ENCODE results near the gene CPNE2. TPM values are rescaled to one million over a fixed set of nuclear protein-coding genes. Genes with fewer than 3 reads are reported as not detected.

The CPNE2 gene
- total RNA-seq, 4 donors from 2014 or later: 41.6 to 154 (median 84.2) TPM

DNA sequence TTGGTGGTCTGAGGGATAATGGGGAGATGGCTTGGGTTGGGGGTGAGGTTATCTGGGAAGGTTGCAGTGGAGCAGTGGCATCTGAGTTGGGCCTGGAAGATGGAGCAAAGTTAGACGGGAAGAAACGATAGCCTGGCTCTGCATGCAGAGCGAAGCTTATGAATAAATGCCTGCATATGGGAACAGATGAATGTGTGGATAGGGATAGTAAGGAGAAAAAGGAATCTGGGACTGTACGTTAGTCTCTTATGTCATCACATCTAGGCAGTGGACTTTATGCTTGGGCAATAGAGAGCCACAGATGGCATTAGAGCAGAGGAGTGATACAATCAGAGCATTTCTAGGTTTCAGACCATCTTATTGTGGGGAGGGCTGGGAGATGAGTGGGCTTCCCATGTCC lies 33.0 kb downstream of the CPNE2 start:
- no peak for DNase-seq
- H3K4me1 ChIP-seq: peaks cover 0 to 4% (median under 1%) of the 10 kb centered on the region in 4 donors
- intact Hi-C loops (cut with DNase I; ENCODE audit: low total_unique reads) (no loop called here), in situ Hi-C loops (cut with MboI; ENCODE audit: low pct_ligation_motif_present in 1 of 4, low pct_unique_long_range_greater_than_20kb in 1 of 4, low sequenced_read_pairs in 3 of 4) (no loop called here)
- TF ChIP-seq POLR2AphosphoS5 (IDR thresholded peaks at IDR 0.05) (no peak), EP300 (IDR thresholded peaks at IDR 0.05; ENCODE audit: low read depth) (no peak), POLR2A (IDR thresholded peaks at IDR 0.05) (no peak)
- TF ChIP-seq, protein P1, sequence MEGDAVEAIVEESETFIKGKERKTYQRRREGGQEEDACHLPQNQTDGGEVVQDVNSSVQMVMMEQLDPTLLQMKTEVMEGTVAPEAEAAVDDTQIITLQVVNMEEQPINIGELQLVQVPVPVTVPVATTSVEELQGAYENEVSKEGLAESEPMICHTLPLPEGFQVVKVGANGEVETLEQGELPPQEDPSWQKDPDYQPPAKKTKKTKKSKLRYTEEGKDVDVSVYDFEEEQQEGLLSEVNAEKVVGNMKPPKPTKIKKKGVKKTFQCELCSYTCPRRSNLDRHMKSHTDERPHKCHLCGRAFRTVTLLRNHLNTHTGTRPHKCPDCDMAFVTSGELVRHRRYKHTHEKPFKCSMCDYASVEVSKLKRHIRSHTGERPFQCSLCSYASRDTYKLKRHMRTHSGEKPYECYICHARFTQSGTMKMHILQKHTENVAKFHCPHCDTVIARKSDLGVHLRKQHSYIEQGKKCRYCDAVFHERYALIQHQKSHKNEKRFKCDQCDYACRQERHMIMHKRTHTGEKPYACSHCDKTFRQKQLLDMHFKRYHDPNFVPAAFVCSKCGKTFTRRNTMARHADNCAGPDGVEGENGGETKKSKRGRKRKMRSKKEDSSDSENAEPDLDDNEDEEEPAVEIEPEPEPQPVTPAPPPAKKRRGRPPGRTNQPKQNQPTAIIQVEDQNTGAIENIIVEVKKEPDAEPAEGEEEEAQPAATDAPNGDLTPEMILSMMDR (IDR thresholded peaks at IDR 0.05): no peak
- no peaks in the 10 kb centered on the region for H3K9me3 ChIP-seq
- no peaks in the 10 kb centered on the region for H3K36me3 ChIP-seq
- H3K27ac ChIP-seq: no peak overlapping the region
- H3K4me3 ChIP-seq: no peak overlapping the region
- no peaks in the 10 kb centered on the region for H3K27me3 ChIP-seq
- WGBS, 2 donors (ENCODE audit: low coverage in 1 of 2): 100% methylated on average over 4 of the region's 4 CpGs

DNA sequence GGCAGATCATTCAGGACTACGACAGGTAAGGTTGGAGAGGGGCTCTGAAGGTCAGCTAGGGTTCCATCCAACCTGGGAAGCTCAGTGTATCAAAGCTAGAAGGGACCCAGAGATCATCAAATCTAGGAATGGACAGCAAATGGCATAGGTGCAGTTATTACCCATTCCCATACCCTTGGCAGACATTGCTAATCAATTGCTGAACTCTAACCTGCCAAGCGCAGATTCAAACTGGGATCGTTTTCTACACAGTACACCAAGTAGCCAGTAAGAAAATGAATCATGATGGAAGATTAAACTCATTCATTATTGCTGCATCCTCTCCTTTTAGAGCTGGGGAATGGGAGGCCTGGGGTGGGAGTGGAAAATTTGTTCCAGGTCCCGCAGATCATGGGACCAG lies 33.6 kb downstream of the CPNE2 start:
- peaks cover 0 to 10% (median 6%) of the 10 kb centered on the region in 4 donors for H3K4me1 ChIP-seq
- H3K4me3 ChIP-seq: no peak overlapping the region
- in situ Hi-C loops (cut with MboI; ENCODE audit: low pct_ligation_motif_present in 1 of 4, low pct_unique_long_range_greater_than_20kb in 1 of 4, low sequenced_read_pairs in 3 of 4): no loop called here
- 94% methylated on average over 4 of the region's 4 CpGs; no CpG with 5 or more reads in 1 of the 2 donors for WGBS, 2 donors (ENCODE audit: low coverage in 1 of 2)
- H3K36me3 ChIP-seq: no peaks in the 10 kb centered on the region
- no peaks in the 10 kb centered on the region for H3K9me3 ChIP-seq
- H3K27me3 ChIP-seq: no peaks in the 10 kb centered on the region
- no peak overlapping the region for H3K27ac ChIP-seq
- DNase-seq: no peak
- TF ChIP-seq, protein P1 (IDR thresholded peaks at IDR 0.05): no peak
- TF ChIP-seq POLR2A (IDR thresholded peaks at IDR 0.05) (no peak), POLR2AphosphoS5 (IDR thresholded peaks at IDR 0.05) (no peak), EP300 (IDR thresholded peaks at IDR 0.05; ENCODE audit: low read depth) (no peak)
- intact Hi-C loops (cut with DNase I; ENCODE audit: low total_unique reads): no loop called here

DNA sequence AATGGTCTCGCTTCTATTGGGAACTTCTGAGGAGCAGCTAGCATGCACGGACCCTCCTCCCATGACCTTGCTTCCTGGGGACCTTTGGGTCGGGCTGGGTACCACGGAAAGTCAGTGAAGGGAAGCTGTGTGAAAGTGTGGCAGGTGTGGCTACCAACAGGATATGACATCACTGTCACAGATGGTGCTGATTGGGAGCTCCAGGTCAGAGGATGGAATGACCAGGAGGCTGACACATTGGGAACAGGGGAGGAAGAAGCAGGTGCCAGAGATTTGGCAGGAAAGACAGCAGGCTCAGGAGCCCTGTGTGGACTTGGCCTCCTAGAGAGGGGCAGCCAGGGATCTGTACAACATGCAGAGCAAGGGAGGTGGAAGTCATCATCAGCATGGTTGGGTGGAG lies 34.0 kb downstream of the CPNE2 start:
- H3K27me3 ChIP-seq: no peaks in the 10 kb centered on the region
- intact Hi-C loops (cut with DNase I; ENCODE audit: low total_unique reads): no loop called here

DNA sequence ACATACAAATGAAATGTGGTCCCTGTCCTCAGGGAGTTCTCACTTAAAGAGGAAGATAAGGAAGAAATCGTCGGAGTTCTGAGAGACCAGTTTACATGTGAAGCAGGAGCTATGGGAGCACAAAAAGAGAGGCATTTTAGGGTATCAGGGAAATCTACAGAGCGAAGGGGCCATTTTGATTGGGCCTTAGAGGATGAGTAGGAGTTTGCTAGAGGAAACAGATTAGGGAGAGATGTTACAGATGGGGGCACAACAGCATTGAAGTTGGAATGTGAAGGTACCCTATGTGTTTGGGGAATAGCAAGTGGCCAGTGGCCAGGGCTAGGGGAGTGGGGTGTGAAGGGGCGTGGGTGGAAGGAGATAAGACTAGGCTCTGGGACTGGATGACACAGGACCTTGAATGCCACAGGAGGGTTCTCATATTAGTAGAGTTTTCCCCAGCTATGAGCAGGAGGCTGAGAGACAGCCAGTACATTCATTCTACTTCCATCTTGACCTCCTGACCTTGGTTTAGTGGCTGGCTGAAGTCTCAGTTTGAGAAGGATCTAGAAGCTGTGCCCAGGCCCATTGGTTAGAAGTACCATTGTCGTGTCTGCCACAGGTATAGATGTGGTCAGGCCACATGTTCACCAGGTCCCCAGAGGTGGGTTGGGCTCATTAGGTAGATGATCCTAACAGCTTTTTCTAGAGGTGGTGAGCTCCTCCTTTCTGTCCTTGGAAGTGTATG lies 34.8 kb downstream of the CPNE2 start:
- DNase-seq: no peak
- H3K4me3 ChIP-seq: no peak overlapping the region
- no peaks in the 10 kb centered on the region for H3K27me3 ChIP-seq
- intact Hi-C loops (cut with DNase I; ENCODE audit: low total_unique reads) (no loop called here), in situ Hi-C loops (cut with MboI; ENCODE audit: low pct_ligation_motif_present in 1 of 4, low pct_unique_long_range_greater_than_20kb in 1 of 4, low sequenced_read_pairs in 3 of 4) (no loop called here)
- H3K4me1 ChIP-seq: peaks cover 8 to 20% (median 16%) of the 10 kb centered on the region in 4 donors
- no peak overlapping the region for H3K27ac ChIP-seq
- no peaks in the 10 kb centered on the region for H3K36me3 ChIP-seq
- no peaks in the 10 kb centered on the region for H3K9me3 ChIP-seq
- 83 to 100% methylated on average over 2 to 5 of the region's 5 CpGs for WGBS, 2 donors (ENCODE audit: low coverage in 1 of 2)
- TF ChIP-seq EP300 (IDR thresholded peaks at IDR 0.05; ENCODE audit: low read depth): no peak
- TF ChIP-seq, protein P1 (IDR thresholded peaks at IDR 0.05): no peak
- no peak for TF ChIP-seq POLR2AphosphoS5 (IDR thresholded peaks at IDR 0.05)
- TF ChIP-seq POLR2A (IDR thresholded peaks at IDR 0.05): no peak

More for the DNA sequence above, 34.0 kb downstream of the CPNE2 start:
- in situ Hi-C loops (cut with MboI; ENCODE audit: low pct_ligation_motif_present in 1 of 4, low pct_unique_long_range_greater_than_20kb in 1 of 4, low sequenced_read_pairs in 3 of 4): no loop called here
- Histone ChIP-seq H3K4me1 (peaks cover 2 to 13% (median 8%) of the 10 kb centered on the region in 4 donors), H3K4me3 (no peak overlapping the region), H3K36me3 (no peaks in the 10 kb centered on the region), H3K9me3 (no peaks in the 10 kb centered on the region), H3K27ac (no peak overlapping the region)
- TF ChIP-seq POLR2AphosphoS5 (IDR thresholded peaks at IDR 0.05) (no peak), EP300 (IDR thresholded peaks at IDR 0.05; ENCODE audit: low read depth) (no peak), POLR2A (IDR thresholded peaks at IDR 0.05) (no peak)
- TF ChIP-seq, protein P1 (IDR thresholded peaks at IDR 0.05): no peak
- DNase-seq: no peak
- WGBS, 2 donors (ENCODE audit: low coverage in 1 of 2): 71 to 100% methylated on average over 2 to 4 of the region's 4 CpGs
